ENCODE data around the gene LMTK2.

Gene LMTK2

DNA sequence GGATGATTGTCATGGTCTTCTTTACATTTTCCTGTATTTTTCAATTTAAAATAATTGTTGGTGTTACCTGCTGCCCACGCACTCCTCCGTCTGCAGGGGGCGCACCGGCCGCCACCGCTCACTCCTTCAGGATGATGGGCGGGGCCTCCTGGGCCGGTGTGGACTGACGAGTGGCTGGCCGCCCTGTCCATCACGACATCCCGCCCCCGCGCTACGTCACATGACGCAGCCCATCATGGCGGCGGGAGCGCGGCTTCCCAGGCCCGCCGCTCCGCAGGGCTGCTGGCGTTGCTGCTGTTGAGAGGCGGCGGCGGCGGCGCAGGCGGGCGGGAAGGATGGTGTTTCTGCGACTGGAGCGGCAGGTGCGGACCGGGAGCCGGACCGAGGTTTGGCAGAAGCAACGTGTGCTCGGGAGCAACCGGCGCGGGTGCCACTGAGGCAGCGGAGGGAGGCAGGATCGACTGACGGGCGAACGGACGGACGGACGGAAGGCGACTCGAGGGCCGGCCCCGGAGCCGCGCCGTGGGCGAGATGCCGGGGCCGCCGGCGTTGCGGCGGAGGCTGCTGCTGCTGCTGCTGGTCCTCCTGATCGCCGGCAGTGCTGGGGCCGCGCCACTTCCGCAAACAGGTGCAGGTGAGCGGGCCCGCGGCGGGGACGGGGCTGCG lies at the start of gene LMTK2:
Gene LMTK2, plus strand, starts transcription at position 216 of the 666 bp plus-strand sequence. Its CDS starts 316 bp downstream, at position 532.
- peak; percentile 97 for DNase-seq

DNA sequence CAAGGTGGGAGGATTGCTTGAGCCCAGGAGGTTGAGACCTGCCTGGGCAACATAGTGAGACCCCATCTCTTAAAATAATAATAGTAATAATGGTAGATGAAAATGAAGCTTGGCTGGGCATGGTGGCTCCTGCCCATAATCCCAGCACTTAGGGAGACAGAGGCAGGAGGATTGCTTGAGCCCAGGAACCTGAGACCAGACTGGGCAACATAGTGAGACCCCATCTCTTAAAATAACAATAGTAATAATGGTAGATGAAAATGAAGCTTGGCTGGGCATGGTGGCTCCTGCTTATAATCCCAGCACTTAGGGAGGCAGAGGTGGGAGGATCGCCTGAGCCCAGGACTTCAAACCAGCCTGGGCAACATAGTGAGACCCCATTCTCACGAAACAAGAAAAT lies 49.5 kb upstream of the LMTK2 start:
- DNase-seq: no peak

GRCh38 chr7:98058186-98058585 lies 48.5 kb upstream of the LMTK2 start:
- no peak for DNase-seq

- DNase-seq: no peak
Measured at GRCh38 chr7:98064233-98064632, 42.4 kb upstream of the LMTK2 start.

DNA sequence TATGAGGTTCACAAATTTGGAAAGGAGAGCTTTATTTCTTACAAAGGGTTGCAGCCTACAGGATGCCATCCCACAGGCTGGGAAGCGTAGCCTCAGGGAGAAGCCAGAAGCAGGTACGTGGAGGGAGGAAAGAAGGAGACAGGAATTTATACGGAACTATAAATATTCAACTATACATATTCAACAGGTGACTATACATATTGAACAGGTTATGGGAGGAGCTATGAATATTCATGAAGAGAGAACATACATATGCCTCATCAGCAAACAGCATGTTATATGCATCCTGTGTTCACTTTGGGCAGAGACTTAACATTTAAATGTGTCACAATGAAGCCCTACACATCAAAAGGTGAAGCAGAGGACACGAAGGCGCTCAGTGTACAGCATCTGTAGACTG lies 40.5 kb upstream of the LMTK2 start:
- no peak for DNase-seq

DNA sequence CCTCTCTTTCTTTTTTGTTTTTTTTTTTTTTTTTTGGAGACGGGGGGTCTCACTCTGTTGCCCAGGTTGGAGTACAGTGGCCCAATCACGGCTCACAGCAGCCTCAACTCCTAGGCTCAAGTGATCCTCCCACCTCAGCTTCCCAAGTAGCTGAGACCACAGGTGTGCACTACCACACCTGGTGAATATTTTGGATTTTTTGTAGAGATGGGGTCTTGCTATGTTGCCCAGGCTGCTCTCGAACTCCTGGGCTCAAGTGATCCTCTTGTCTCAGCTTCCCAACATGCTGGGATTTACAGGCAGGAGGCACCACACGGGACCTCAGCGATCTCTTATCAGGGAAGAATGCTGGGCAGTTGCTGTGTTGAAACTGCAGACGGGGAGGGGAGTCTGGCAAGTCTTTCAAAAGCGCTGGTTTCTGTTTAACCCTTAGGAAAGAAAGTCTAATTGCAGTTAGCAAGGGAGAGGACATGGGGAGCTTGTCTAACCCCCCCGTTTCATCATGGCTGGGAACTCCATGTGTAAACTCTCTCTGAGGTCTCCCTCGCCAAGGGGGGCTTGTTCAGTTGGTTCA lies 39.6 kb upstream of the LMTK2 start:
- no peak for DNase-seq

DNA sequence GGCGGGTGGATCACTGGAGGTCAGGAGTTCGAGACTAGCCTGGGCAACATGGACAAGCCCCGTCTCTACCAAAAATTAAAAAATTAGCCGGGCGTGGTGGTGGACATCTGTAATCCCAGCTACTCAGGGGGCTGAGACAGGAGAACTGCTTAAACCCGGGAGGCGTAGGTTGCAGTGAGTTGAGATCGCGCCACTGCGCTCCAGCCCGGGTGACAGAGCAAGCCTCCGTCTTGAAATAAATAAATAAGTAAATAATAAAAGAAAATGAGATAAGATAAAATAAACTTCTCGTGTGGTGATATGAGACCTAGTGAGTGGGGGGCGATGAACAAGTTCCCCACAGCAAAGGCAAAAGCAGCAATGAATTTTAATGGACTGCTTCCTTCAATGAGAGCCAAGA lies 33.6 kb upstream of the LMTK2 start:
- no peak for DNase-seq

DNA sequence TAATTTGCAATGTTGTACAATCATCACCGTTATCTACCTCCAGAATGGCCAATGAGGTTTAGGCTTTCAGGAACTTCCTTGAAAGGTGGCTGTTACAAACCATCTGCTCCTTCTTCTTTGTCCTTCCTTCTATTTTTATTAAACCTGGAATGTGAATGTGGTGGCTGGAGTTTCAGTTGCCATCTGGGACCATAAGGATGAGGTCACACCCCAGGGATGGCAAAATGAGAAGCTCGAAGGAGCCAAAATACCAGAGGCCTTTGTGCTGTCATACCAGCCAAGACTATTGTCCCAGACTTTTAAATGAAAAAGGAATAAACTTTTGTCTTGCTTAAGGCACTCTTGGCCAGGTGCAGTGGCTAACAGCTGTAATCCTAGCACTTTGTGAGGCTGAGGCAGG lies 30.9 kb upstream of the LMTK2 start:
- DNase-seq: no peak

GRCh38 chr7:98077762-98078161 lies 28.9 kb upstream of the LMTK2 start:
- no peak for DNase-seq

DNA sequence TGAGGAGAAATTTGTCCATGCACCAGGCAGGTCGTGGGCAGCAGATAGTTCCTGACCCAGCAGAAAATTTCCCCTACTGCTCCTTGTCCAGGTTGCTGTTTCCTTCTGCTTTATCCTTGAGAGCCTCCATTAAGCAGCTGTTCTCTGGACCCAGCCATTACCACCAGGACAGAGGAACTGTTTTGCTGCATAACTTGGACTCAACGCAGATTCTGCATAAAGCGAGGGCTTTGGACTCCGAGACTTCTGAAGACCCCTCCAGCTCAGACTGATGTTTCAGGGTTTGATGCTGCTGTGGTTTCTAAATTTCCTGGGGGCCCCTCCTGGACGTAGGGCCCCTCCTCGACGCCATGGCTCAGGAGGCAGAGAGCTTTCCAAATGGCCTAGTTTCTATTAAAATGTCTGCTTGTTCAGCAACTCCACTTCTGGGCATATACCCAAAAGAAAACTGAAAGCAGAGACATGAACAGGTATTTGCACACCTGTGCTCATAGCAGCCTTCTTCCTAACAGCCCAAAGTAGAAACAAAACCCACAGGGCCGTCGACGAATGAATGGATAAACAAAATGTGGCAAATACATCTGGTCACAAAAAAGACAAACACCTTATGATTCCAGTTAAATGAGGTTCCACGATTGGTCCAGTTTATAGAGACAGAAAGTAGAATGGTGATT lies 28.3 kb upstream of the LMTK2 start:
- DNase-seq: no peak

- DNase-seq: no peak
Measured at GRCh38 chr7:98079891-98080648, 26.6 kb upstream of the LMTK2 start.

DNA sequence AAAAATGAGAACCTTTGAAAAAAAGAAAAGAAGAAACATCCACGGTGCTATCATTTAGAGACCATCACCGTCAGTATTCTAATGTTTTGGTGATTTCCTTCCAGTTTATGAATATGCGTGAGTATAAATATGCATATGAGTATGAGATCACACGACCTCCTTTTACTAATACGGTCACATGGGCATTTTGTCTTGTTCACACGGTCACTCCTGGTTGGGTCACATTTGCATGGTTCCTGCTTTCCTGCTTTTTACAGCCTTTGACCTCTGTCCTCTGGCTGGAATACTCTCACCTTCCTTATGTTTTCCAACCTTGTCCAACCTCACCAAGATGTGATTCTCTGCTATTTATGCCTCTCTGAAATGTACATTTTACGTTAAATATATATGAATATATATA lies 25.3 kb upstream of the LMTK2 start:
- DNase-seq: no peak

DNA sequence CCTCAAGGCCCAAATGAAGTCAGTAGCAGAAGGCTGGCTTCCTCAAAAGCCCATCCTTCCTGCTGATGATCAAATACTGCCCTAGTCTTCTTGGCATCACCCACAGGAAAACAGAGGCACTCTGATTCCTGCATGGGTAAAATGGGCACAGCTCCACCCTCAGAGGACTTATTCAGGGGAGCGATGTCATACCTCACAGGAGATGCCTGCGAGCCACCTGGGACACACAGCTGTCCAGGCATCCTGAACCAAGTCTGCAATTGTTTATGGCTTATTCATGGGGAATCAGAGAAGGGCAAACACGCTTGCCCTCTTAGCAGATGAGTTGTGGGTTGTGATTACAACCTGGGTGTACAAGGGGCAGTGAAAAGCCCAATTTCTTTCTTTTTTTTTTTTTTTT lies 22.0 kb upstream of the LMTK2 start:
- DNase-seq: no peak

- no peak for DNase-seq
Measured at GRCh38 chr7:98085674-98086073, 21.0 kb upstream of the LMTK2 start.

GRCh38 chr7:98086281-98086718 lies 20.4 kb upstream of the LMTK2 start:
- DNase-seq: no peak

DNA sequence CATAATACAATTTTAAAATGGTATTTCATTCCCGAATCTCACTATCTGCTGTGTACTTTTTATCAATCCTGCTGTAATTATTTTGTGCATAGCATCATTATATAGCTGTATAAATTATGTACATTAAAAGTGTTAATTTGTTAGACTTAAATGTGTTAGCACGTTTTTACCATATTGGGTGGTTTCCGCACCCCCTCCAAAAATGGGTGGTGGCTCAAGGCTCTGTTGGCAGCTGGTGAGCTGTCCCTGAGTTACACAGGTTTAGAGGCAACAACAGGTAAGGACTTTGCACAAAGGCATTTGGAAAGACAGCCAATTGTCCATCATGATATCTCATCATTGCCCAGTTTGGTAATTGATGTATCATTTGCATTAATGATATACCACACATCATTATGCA lies 18.6 kb upstream of the LMTK2 start:
- no peak for DNase-seq

GRCh38 chr7:98090116-98090515 lies 16.5 kb upstream of the LMTK2 start:
- no peak for DNase-seq

DNA sequence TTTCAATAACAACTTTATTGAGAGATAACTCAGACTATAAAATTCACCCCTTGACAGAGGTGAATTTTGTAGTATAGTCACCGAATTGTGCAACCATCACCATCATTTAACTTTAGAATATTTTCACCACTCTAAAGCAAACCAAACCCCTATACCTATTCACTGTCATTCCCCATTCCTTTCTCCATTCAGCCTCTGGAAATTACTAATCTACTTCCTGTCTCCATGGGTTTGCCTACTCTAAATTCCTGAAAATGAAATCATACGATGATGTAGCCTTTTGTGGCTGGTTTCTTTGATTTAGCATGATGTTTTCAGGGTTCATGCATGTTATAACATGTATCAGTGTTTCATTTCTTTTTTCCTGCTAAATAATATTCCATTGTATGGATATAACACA lies 15.6 kb upstream of the LMTK2 start:
- DNase-seq: no peak

DNA sequence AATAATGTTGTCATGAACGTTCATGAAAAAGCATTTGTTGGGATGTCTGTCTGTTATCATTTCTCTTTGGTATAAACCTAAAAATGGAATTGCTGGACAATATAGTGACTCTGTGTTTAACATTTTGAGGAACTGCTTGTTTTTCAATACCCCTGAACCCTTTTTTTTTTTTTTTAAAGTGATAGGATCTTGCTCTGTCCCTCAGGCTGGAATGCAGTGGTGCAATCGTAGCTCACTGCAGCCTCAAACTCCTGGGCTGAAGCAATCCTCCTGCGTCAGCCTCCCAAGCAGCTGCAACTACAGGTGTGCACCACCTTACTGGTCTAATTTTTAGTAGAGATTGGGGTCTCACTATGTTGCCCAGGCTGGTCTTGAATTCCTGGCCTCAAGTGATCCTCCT lies 15.1 kb upstream of the LMTK2 start:
- DNase-seq: no peak

- no peak for DNase-seq
Measured at GRCh38 chr7:98097042-98097645, 9.5 kb upstream of the LMTK2 start.

DNA sequence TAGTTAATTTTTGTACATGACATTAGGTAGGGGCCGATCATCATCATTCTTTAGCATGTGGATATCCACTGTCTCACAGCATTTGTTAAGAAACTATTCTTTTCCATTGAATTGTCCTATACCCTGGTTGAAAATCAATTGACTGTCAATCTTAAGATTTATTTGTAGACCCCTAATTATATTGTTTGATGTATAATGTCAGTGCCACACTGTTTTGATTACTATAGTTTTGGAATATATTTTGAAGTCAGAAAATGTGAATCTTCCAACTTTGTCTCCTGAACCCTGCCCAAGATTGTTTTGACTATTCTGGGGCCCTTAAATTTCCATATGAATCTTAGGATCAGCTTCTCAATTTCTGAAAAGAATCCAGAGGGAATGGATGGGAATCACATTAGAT lies 6.6 kb upstream of the LMTK2 start:
- no peak for DNase-seq

DNA sequence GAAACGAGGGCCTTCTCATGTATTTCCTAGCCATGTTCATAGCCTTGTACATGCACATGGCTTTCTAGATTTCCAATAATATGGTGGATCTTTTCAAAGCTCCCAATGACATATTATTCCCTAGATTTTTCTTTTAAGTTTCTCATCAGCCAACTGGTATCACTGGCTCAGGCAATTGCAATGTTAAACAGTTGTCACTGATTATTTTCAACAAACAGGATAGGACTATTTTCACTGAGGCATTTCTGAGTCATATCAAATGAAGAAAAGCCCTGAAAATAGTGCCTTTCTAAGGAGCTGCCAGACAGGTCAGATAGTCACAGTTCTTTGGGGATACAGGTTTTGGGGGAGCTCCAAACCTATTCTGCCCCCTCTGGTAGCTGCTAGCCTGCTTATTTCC lies 4.5 kb upstream of the LMTK2 start:
- no peak for DNase-seq

DNA sequence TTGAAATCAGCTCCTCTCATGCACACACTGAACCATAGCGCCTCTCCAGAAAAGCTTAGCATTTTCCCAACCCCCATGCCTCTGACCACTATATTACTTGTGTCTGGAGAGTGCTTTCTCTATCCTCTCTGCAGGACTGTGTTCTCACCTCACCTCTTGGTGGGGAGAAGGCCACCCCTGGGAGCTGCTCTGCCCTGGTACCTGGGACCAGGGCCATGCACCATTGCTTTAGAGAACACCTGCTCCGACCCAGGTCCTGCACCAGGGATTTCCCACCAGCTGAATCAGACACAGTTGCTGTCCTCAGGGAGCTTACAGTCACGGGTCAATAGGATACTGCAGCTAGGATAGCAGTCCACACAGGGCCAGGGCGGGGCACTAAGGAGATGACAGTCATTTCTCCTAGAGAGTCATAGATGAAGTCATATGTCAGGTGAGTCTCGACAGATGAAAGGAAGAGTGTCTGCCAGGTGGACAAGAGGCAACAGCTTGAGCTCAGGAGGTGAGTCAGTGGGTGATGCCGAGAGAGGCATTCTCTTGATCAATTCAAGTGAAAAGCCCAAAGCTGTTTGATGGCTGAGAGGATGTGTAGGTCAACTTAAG lies 619 bp upstream of the LMTK2 start:
- DNase-seq: no peak
